Neuronal stem cell (in vitro differentiated cells): ENCODE results near the gene FUBP3.

Source experiments
- DNase-seq: peaks from one replicate; pipeline ENCODE4 v3.0.0-alpha.2; 2013; ENCODE audit warnings: low spot score
- H2AFZ ChIP-seq: one replicate; pipeline ENCODE4 v1.6.1; 2013; ENCODE audit warnings: mild to moderate bottlenecking, low read length, inconsistent platforms
- H2AK5ac ChIP-seq: 2 replicates; pipeline ENCODE4 v1.6.1; 2013; ENCODE audit warnings: low read depth, mild to moderate bottlenecking, inconsistent platforms, low read length, moderate library complexity, mixed read lengths
- H2BK120ac ChIP-seq: 2 replicates; pipeline ENCODE4 v1.6.1; 2013; ENCODE audit warnings: low read depth, mild to moderate bottlenecking, inconsistent platforms, low read length, moderate library complexity, mixed read lengths
- H2BK12ac ChIP-seq: one replicate; pipeline ENCODE4 v1.6.1; 2013; ENCODE audit warnings: low read length, inconsistent platforms
- H2BK15ac ChIP-seq: 2 replicates; pipeline ENCODE4 v1.6.1; 2013; ENCODE audit warnings: mild to moderate bottlenecking, low read length, inconsistent platforms, mixed read lengths
- H2BK5ac ChIP-seq: one replicate; pipeline ENCODE4 v1.6.1; 2013; ENCODE audit warnings: inconsistent platforms, mild to moderate bottlenecking, low read length, moderate library complexity
- H3K14ac ChIP-seq: one replicate; pipeline ENCODE4 v1.6.1; 2013; ENCODE audit warnings: low read length, inconsistent platforms
- H3K18ac ChIP-seq: 2 replicates; pipeline ENCODE4 v1.6.1; 2013; ENCODE audit warnings: low read length, inconsistent platforms
- H3K23ac ChIP-seq: 2 replicates; pipeline ENCODE4 v1.6.1; 2013; ENCODE audit warnings: low read depth, mild to moderate bottlenecking, mixed read lengths, low read length, inconsistent platforms; ENCODE audit not compliant: poor library complexity
- H3K27ac ChIP-seq: replicated peaks from 3 replicates; pipeline ENCODE4 v1.5.1; 2013; ENCODE audit warnings: low read length, inconsistent platforms
- H3K27me3 ChIP-seq, 3 experiments: 2 replicates each; pipeline ENCODE4 v1.6.1; 2013; ENCODE audit warnings: low read length in 3 of 3, mild to moderate bottlenecking in 2 of 3, inconsistent platforms in 1 of 3, low read depth in 1 of 3, mixed read lengths in 1 of 3, moderate library complexity in 1 of 3; ENCODE audit not compliant: control insufficient read depth in 3 of 3, insufficient read depth in 3 of 3
- H3K36me3 ChIP-seq, 2 donors: replicated peaks in 1 of 2; 2 replicates each; pipeline ENCODE4 v1.6.1; 2013; ENCODE audit warnings: low read length in 2 of 2; ENCODE audit not compliant: control insufficient read depth in 2 of 2, insufficient read depth in 2 of 2
- H3K4ac ChIP-seq: 2 replicates; pipeline ENCODE4 v1.6.1; 2013; ENCODE audit warnings: inconsistent platforms, mild to moderate bottlenecking, low read length, moderate library complexity
- H3K4me1 ChIP-seq, 2 donors: 1 replicate in 1 of 2; 2 replicates in 1 of 2; pipeline ENCODE4 v1.6.1; 2013; ENCODE audit warnings: low read length in 2 of 2, low read depth in 1 of 2; ENCODE audit not compliant: control insufficient read depth in 2 of 2, insufficient read depth in 1 of 2
- H3K4me2 ChIP-seq: one replicate; pipeline ENCODE4 v1.6.1; 2013; ENCODE audit warnings: mild to moderate bottlenecking, low read length, inconsistent platforms; ENCODE audit not compliant: insufficient read depth, poor library complexity, severe bottlenecking
- H3K4me3 ChIP-seq, 2 donors: 2 replicates each; pipeline ENCODE4 v1.5.1; 2013; ENCODE audit warnings: low read length in 2 of 2, mild to moderate bottlenecking in 2 of 2, inconsistent platforms in 1 of 2, moderate library complexity in 1 of 2
- H3K79me1 ChIP-seq: one replicate; pipeline ENCODE4 v1.6.1; 2013; ENCODE audit warnings: low read depth, mild to moderate bottlenecking, inconsistent platforms, low read length, moderate library complexity
- H3K9ac ChIP-seq: one replicate; pipeline ENCODE4 v1.6.1; 2013; ENCODE audit warnings: mild to moderate bottlenecking, low read depth, low read length, inconsistent platforms; ENCODE audit not compliant: poor library complexity
- H3K9me3 ChIP-seq, 2 donors: replicated peaks in 1 of 2; 2 replicates each; pipeline versions ENCODE3 to v1.6.1; 2013; ENCODE audit warnings: low read length in 2 of 2, mild to moderate bottlenecking in 2 of 2, inconsistent platforms in 1 of 2, low read depth in 1 of 2, mixed read lengths in 1 of 2, moderate library complexity in 1 of 2; ENCODE audit not compliant: control insufficient read depth in 2 of 2, insufficient read depth in 1 of 2
- H4K8ac ChIP-seq: one replicate; pipeline ENCODE4 v1.6.1; 2013; ENCODE audit warnings: low read depth, mild to moderate bottlenecking, inconsistent platforms, low read length, moderate library complexity
- H4K91ac ChIP-seq: one replicate; pipeline ENCODE4 v1.6.1; 2013; ENCODE audit warnings: low read length, low read depth, mild to moderate bottlenecking, inconsistent platforms; ENCODE audit not compliant: poor library complexity
- WGBS, 2 donors: extraction: QIAGEN DNeasy Blood & Tissue Kit; methylation state at CpG; one replicate each; pipeline ENCODE4 v1.1.7; 2013; ENCODE audit warnings: missing lambda C conversion rate in 2 of 2, mixed read lengths in 1 of 2; ENCODE audit not compliant: insufficient read length in 2 of 2, insufficient replicate concordance in 1 of 2; ENCODE audit errors: extremely low coverage in 2 of 2; 5-methylcytosine and 5-hydroxymethylcytosine counted together

The FUBP3 gene

GRCh38 chr9:130659699-130660248 lies 80.4 kb downstream of the FUBP3 start:
- peak overlapping the region; percentile 94 for H2BK12ac ChIP-seq
- peak overlapping the region; percentile 65 for H3K23ac ChIP-seq
- peak overlapping the region; percentile 94 for H3K18ac ChIP-seq
- peak overlapping the region; percentile 96 for H2AFZ ChIP-seq
- no peaks in the 10 kb centered on the region for H3K36me3 ChIP-seq
- H3K4me3 ChIP-seq: no peak overlapping the region
- WGBS, 2 donors: no CpG with 5 or more reads among the region's 58 CpGs
- no peak overlapping the region for H4K8ac ChIP-seq
- no peak overlapping the region for H3K4ac ChIP-seq
- H2BK15ac ChIP-seq: peak overlapping the region; percentile 90
- no peak overlapping the region for H3K9ac ChIP-seq
- H2BK120ac ChIP-seq: peak overlapping the region; percentile 87
- H3K14ac ChIP-seq: no peak overlapping the region
- H2AK5ac ChIP-seq: peak overlapping the region; percentile 93
- H2BK5ac ChIP-seq: no peak overlapping the region
- H3K27me3 ChIP-seq: peaks cover 62 to 93% (median 79%) of the 10 kb centered on the region in 3 experiments
- no peaks in the 10 kb centered on the region for H3K79me1 ChIP-seq
- no peak for DNase-seq
- peaks cover 7 to 17% of the 10 kb centered on the region in 2 donors for H3K4me1 ChIP-seq
- no peak overlapping the region for H3K27ac ChIP-seq
- peaks cover 8 to 17% of the 10 kb centered on the region in 2 donors for H3K9me3 ChIP-seq
- peak overlapping the region; percentile 89 for H3K4me2 ChIP-seq
- no peak overlapping the region for H4K91ac ChIP-seq

- Histone ChIP-seq H2BK120ac (no peak overlapping the region), H3K27ac (no peak overlapping the region), H4K91ac (no peak overlapping the region), H2BK5ac (no peak overlapping the region), H2BK12ac (no peak overlapping the region), H2AK5ac (peak overlapping the region; percentile 90), H3K18ac (peak overlapping the region; percentile 97), H3K79me1 (no peaks in the 10 kb centered on the region), H3K4ac (no peak overlapping the region), H3K4me1 (peaks cover 7 to 19% of the 10 kb centered on the region in 2 donors), H3K4me3 (no peak overlapping the region), H2AFZ (peak overlapping the region; percentile 96), H2BK15ac (peak overlapping the region; percentile 94), H3K14ac (no peak overlapping the region), H4K8ac (no peak overlapping the region), H3K4me2 (peak overlapping the region; percentile 89), H3K23ac (peak overlapping the region; percentile 65), H3K27me3 (peaks cover 63 to 97% (median 84%) of the 10 kb centered on the region in 3 experiments), H3K9me3 (peaks cover 8 to 17% of the 10 kb centered on the region in 2 donors), H3K9ac (no peak overlapping the region), H3K36me3 (no peaks in the 10 kb centered on the region)
- WGBS, 2 donors: no CpG with 5 or more reads among the region's 33 CpGs
- DNase-seq: no peak
These were observed 80.9 kb downstream of the FUBP3 start for GRCh38 chr9:130660326-130660682.

GRCh38 chr9:130660683-130661450 lies 81.5 kb downstream of the FUBP3 start:
- WGBS, 2 donors: no CpG with 5 or more reads among the region's 82 CpGs
- Histone ChIP-seq H3K4ac (no peak overlapping the region), H3K36me3 (no peaks in the 10 kb centered on the region), H4K91ac (no peak overlapping the region), H2AK5ac (peak overlapping the region; percentile 96), H3K4me1 (peaks cover 7 to 20% of the 10 kb centered on the region in 2 donors), H3K23ac (peak overlapping the region; percentile 89), H3K9me3 (peaks cover 8 to 17% of the 10 kb centered on the region in 2 donors), H3K4me2 (peak overlapping the region; percentile 89), H2AFZ (peak overlapping the region; percentile 96), H2BK15ac (peak overlapping the region; percentile 94), H3K79me1 (no peaks in the 10 kb centered on the region), H2BK5ac (no peak overlapping the region), H3K27ac (no peak overlapping the region), H2BK120ac (peak overlapping the region; percentile 61), H3K18ac (peak overlapping the region; percentile 97), H3K27me3 (peaks cover 65 to 97% (median 89%) of the 10 kb centered on the region in 3 experiments), H4K8ac (no peak overlapping the region), H3K9ac (peak overlapping the region; percentile 21), H3K4me3 (peak overlapping the region; percentile 34 to 70), H3K14ac (no peak overlapping the region), H2BK12ac (peak overlapping the region; percentile 58)
- DNase-seq: no peak

- Histone ChIP-seq H2BK15ac (peak overlapping the region; percentile 98), H2BK5ac (no peak overlapping the region), H2AFZ (peak overlapping the region; percentile 96), H3K18ac (peak overlapping the region; percentile 94), H3K4me2 (peak overlapping the region; percentile 89), H3K27me3 (peaks cover 72 to 97% (median 92%) of the 10 kb centered on the region in 3 experiments), H3K27ac (no peak overlapping the region), H3K4me3 (no peak overlapping the region), H3K4me1 (peaks cover 7 to 22% of the 10 kb centered on the region in 2 donors), H3K14ac (no peak overlapping the region), H3K36me3 (no peaks in the 10 kb centered on the region), H4K91ac (no peak overlapping the region), H2BK12ac (peak overlapping the region; percentile 84), H3K9ac (no peak overlapping the region), H4K8ac (no peak overlapping the region), H2BK120ac (peak overlapping the region; percentile 61), H3K9me3 (peaks cover 8 to 16% of the 10 kb centered on the region in 2 donors), H3K23ac (no peak overlapping the region), H3K4ac (peak overlapping the region; percentile 93), H3K79me1 (no peaks in the 10 kb centered on the region), H2AK5ac (peak overlapping the region; percentile 96)
- no CpG with 5 or more reads among the region's 47 CpGs for WGBS, 2 donors
- no peak for DNase-seq
These were observed 82.2 kb downstream of the FUBP3 start for GRCh38 chr9:130661451-130662098.
